ENCODE results near the gene ITIH5. TPM values are rescaled to one million over a fixed set of nuclear protein-coding genes. Genes with fewer than 3 reads are reported as not detected.

ITIH5 gene
- total and polyA plus RNA-seq, 7 experiments from 2014 or later: not detected

- H3K27me3 Mint-ChIP-seq: peaks cover 0 to 12% (median 11%) of the 10 kb centered on the region in 5 donors
- intact Hi-C loops (cut with micrococcal nuclease): no loop called here
- peaks cover 1 to 14% (median 10%) of the 10 kb centered on the region in 11 donors for H3K9me3 Mint-ChIP-seq
- Histone ChIP-seq H3K36me3 (ENCODE audit: control insufficient read depth in 2 of 3, insufficient read depth in 3 of 3, low read length in 3 of 3) (no peaks in the 10 kb centered on the region), H3K27ac (ENCODE audit: low read depth, low read length) (no peak overlapping the region), H3K4me3 (ENCODE audit: low read length) (no peak overlapping the region), H3K4me1 (ENCODE audit: control insufficient read depth in 2 of 2, insufficient read depth in 2 of 2, low read length in 2 of 2) (peaks cover 0 to 3% of the 10 kb centered on the region in 2 donors), H3K9me3 (ENCODE audit: control insufficient read depth in 2 of 3, low read length in 3 of 3) (peaks cover 0 to 9% (median 6%) of the 10 kb centered on the region in 3 experiments), H3K27me3 (ENCODE audit: control insufficient read depth in 2 of 2, insufficient read depth in 2 of 2, low read length in 2 of 2) (peaks cover 0 to 6% of the 10 kb centered on the region in 2 donors)
- DNase-seq (no peak), ATAC-seq (no peak)
- ChIA-PET POLR2A (interaction anchor here (1.0 kb wide), 1 partner anchor 10 kb away, joined by 3 read pairs; no protein-coding TSS in a partner anchor), CTCF (interaction anchor here (1.2 kb wide), 1 partner anchor 8 kb away, joined by 4 read pairs; no protein-coding TSS in a partner anchor)
- H3K27ac Mint-ChIP-seq: no peak overlapping the region
- no peak overlapping the region for H3K4me3 Mint-ChIP-seq
- peaks cover 2 to 10% (median 8%) of the 10 kb centered on the region in 5 donors for H3K36me3 Mint-ChIP-seq
- H3K4me1 Mint-ChIP-seq: peaks cover under 1 to 19% (median 9%) of the 10 kb centered on the region in 7 donors
Observed at GRCh38 chr10:7533657-7534479, 132.9 kb downstream of the ITIH5 start.

- POLR2A ChIA-PET: interaction anchor here (1.0 kb wide), 1 partner anchor 9 kb away, joined by 3 read pairs; no protein-coding TSS in a partner anchor
- H3K4me3 ChIP-seq (ENCODE audit: low read length): no peak overlapping the region
- H3K27me3 ChIP-seq (ENCODE audit: control insufficient read depth in 2 of 2, insufficient read depth in 2 of 2, low read length in 2 of 2): peaks cover 0 to 6% of the 10 kb centered on the region in 2 donors
- Mint-ChIP-seq H3K9me3 (peaks cover 0 to 5% (median 4%) of the 10 kb centered on the region in 11 donors), H3K27ac (no peak overlapping the region), H3K4me3 (no peak overlapping the region), H3K27me3 (peaks cover 0 to 17% (median 11%) of the 10 kb centered on the region in 5 donors), H3K4me1 (peaks cover 0 to 10% (median under 1%) of the 10 kb centered on the region in 7 donors), H3K36me3 (peaks cover 0 to 5% (median 1%) of the 10 kb centered on the region in 5 donors)
- no peaks in the 10 kb centered on the region for H3K36me3 ChIP-seq (ENCODE audit: control insufficient read depth in 2 of 3, insufficient read depth in 3 of 3, low read length in 3 of 3)
- no peaks in the 10 kb centered on the region for H3K4me1 ChIP-seq (ENCODE audit: control insufficient read depth in 2 of 2, insufficient read depth in 2 of 2, low read length in 2 of 2)
- no peak overlapping the region for H3K27ac ChIP-seq (ENCODE audit: low read depth, low read length)
- intact Hi-C loops (cut with micrococcal nuclease): no loop called here
- H3K9me3 ChIP-seq (ENCODE audit: control insufficient read depth in 2 of 3, low read length in 3 of 3): no peaks in the 10 kb centered on the region
- DNase-seq (no peak), ATAC-seq (no peak)
- CTCF ChIA-PET: interaction anchor here (0.8 kb wide), 1 partner anchor 15 kb away, joined by 3 read pairs; no protein-coding TSS in a partner anchor
Observed at GRCh38 chr10:7532723-7533498, 133.9 kb downstream of the ITIH5 start.

GRCh38 chr10:7529638-7530037 lies 137.1 kb downstream of the ITIH5 start:
- Mint-ChIP-seq H3K4me3 (no peak overlapping the region), H3K4me1 (peaks cover 3 to 16% (median 7%) of the 10 kb centered on the region in 7 donors), H3K27me3 (peaks cover 0 to 30% (median 11%) of the 10 kb centered on the region in 5 donors), H3K9me3 (no peaks in the 10 kb centered on the region), H3K36me3 (peaks cover 0 to 5% (median 0%) of the 10 kb centered on the region in 5 donors), H3K27ac (no peak overlapping the region)
- no peak for ATAC-seq
- DNase-seq: no peak
- ChIA-PET CTCF (no interaction called here), POLR2A (no interaction called here)
- intact Hi-C loops (cut with micrococcal nuclease): loop anchor here in 1 of 2 donors (5.0 to 10.0 kb wide), 3 partner anchors 343 to 945 kb away; no protein-coding TSS in a partner anchor
- Histone ChIP-seq H3K27me3 (ENCODE audit: control insufficient read depth in 2 of 2, insufficient read depth in 2 of 2, low read length in 2 of 2) (peaks cover 0 to 6% of the 10 kb centered on the region in 2 donors), H3K9me3 (ENCODE audit: control insufficient read depth in 2 of 3, low read length in 3 of 3) (no peaks in the 10 kb centered on the region), H3K27ac (ENCODE audit: low read depth, low read length) (no peak overlapping the region), H3K36me3 (ENCODE audit: control insufficient read depth in 2 of 3, insufficient read depth in 3 of 3, low read length in 3 of 3) (no peaks in the 10 kb centered on the region), H3K4me3 (ENCODE audit: low read length) (no peak overlapping the region), H3K4me1 (ENCODE audit: control insufficient read depth in 2 of 2, insufficient read depth in 2 of 2, low read length in 2 of 2) (no peaks in the 10 kb centered on the region)

GRCh38 chr10:7527468-7527867 lies 139.3 kb downstream of the ITIH5 start:
- Mint-ChIP-seq H3K4me1 (peaks cover 3 to 28% (median 7%) of the 10 kb centered on the region in 7 donors), H3K27me3 (peaks cover 0 to 30% (median 11%) of the 10 kb centered on the region in 5 donors), H3K36me3 (peaks cover 0 to 5% (median 0%) of the 10 kb centered on the region in 5 donors), H3K27ac (peak overlapping the region in 1 of 9 donors; percentile 3), H3K4me3 (no peak overlapping the region), H3K9me3 (no peaks in the 10 kb centered on the region)
- CTCF ChIA-PET: interaction anchor here (1.6 kb wide), 1 partner anchor 159 kb away, joined by 12 read pairs; no protein-coding TSS in a partner anchor
- POLR2A ChIA-PET: interaction anchor here (0.6 kb wide), 1 partner anchor 1770 kb away, joined by 3 read pairs; no protein-coding TSS in a partner anchor
- H3K36me3 ChIP-seq (ENCODE audit: control insufficient read depth in 2 of 3, insufficient read depth in 3 of 3, low read length in 3 of 3): no peaks in the 10 kb centered on the region
- no peak overlapping the region for H3K27ac ChIP-seq (ENCODE audit: low read depth, low read length)
- no peaks in the 10 kb centered on the region for H3K9me3 ChIP-seq (ENCODE audit: control insufficient read depth in 2 of 3, low read length in 3 of 3)
- DNase-seq (no peak), ATAC-seq (no peak)
- peaks cover 0 to 6% of the 10 kb centered on the region in 2 donors for H3K27me3 ChIP-seq (ENCODE audit: control insufficient read depth in 2 of 2, insufficient read depth in 2 of 2, low read length in 2 of 2)
- H3K4me3 ChIP-seq (ENCODE audit: low read length): no peak overlapping the region
- intact Hi-C loops (cut with micrococcal nuclease): loop anchor here in 1 of 2 donors (5.0 to 10.0 kb wide), 3 partner anchors 345 to 947 kb away; no protein-coding TSS in a partner anchor
- no peaks in the 10 kb centered on the region for H3K4me1 ChIP-seq (ENCODE audit: control insufficient read depth in 2 of 2, insufficient read depth in 2 of 2, low read length in 2 of 2)

GRCh38 chr10:7526017-7526400 lies 140.8 kb downstream of the ITIH5 start:
- Histone ChIP-seq H3K4me1 (ENCODE audit: control insufficient read depth in 2 of 2, insufficient read depth in 2 of 2, low read length in 2 of 2) (peaks cover 0 to 1% of the 10 kb centered on the region in 2 donors), H3K27me3 (ENCODE audit: control insufficient read depth in 2 of 2, insufficient read depth in 2 of 2, low read length in 2 of 2) (peaks cover 0 to 5% of the 10 kb centered on the region in 2 donors), H3K4me3 (ENCODE audit: low read length) (no peak overlapping the region), H3K9me3 (ENCODE audit: control insufficient read depth in 2 of 3, low read length in 3 of 3) (no peaks in the 10 kb centered on the region), H3K27ac (ENCODE audit: low read depth, low read length) (no peak overlapping the region), H3K36me3 (ENCODE audit: control insufficient read depth in 2 of 3, insufficient read depth in 3 of 3, low read length in 3 of 3) (no peaks in the 10 kb centered on the region)
- Mint-ChIP-seq H3K27me3 (peaks cover 0 to 25% (median 3%) of the 10 kb centered on the region in 5 donors), H3K4me3 (no peak overlapping the region), H3K27ac (no peak overlapping the region), H3K9me3 (no peaks in the 10 kb centered on the region), H3K36me3 (peaks cover 0 to 3% (median 0%) of the 10 kb centered on the region in 5 donors), H3K4me1 (peaks cover 8 to 36% (median 14%) of the 10 kb centered on the region in 7 donors)
- intact Hi-C loops (cut with micrococcal nuclease): loop anchor here in 1 of 2 donors (5.0 to 10.0 kb wide), 3 partner anchors 346 to 949 kb away; no protein-coding TSS in a partner anchor
- ChIA-PET CTCF (interaction anchor here (0.6 to 4.1 kb wide), 22 partner anchors 8 to 1777 kb away, joined by 3 to 97 read pairs (median 3); no protein-coding TSS in a partner anchor), POLR2A (interaction anchor here (1.0 kb wide), 1 partner anchor 42 kb away, joined by 5 read pairs; no protein-coding TSS in a partner anchor)
- no peak for DNase-seq
- ATAC-seq: no peak

Measured in naive thymus-derived CD4-positive, alpha-beta T cell (primary cell).